Measurements from ENCODE around the gene MARK2. TPM values are rescaled to one million over a fixed set of nuclear protein-coding genes. Genes with fewer than 3 reads are reported as not detected.
A peak's percentile ranks its signal among the peaks of the same experiment; 100 is the strongest.

The MARK2 gene
- total RNA-seq, 4 donors from 2014 or later: 34.7 to 82.9 (median 72.1) TPM

DNA sequence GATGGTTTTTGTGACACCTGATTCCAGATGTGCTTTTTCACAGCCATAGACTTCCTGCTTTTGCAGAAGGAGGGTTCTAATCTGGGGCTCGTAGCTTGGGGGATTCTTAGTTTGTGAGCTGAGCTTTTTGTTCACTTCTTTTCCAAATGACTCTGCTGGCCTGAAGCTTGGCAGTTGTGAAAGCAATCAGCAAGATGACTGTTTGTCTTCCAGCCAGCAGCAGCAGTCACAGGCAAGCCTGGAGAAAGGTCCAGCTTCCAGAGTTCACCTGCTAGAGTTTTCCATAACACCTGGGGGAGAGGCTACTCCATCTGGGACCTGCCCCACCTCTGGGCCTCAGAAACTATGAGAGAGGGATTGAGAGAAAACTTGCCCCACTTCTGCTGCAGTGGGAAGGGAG, 4.1 kb downstream of the MARK2 start:
- Histone ChIP-seq H3K36me3 (peaks cover 0 to 13% (median 0%) of the 10 kb centered on the region in 3 donors), H3K4me3 (no peak overlapping the region), H3K4me1 (peaks cover 2 to 58% (median 9%) of the 10 kb centered on the region in 4 donors), H3K27me3 (no peaks in the 10 kb centered on the region), H3K9me3 (no peaks in the 10 kb centered on the region), H3K27ac (peak overlapping the region in 1 of 4 donors; percentile 27)
- no peak for DNase-seq
- TF ChIP-seq, protein P1, sequence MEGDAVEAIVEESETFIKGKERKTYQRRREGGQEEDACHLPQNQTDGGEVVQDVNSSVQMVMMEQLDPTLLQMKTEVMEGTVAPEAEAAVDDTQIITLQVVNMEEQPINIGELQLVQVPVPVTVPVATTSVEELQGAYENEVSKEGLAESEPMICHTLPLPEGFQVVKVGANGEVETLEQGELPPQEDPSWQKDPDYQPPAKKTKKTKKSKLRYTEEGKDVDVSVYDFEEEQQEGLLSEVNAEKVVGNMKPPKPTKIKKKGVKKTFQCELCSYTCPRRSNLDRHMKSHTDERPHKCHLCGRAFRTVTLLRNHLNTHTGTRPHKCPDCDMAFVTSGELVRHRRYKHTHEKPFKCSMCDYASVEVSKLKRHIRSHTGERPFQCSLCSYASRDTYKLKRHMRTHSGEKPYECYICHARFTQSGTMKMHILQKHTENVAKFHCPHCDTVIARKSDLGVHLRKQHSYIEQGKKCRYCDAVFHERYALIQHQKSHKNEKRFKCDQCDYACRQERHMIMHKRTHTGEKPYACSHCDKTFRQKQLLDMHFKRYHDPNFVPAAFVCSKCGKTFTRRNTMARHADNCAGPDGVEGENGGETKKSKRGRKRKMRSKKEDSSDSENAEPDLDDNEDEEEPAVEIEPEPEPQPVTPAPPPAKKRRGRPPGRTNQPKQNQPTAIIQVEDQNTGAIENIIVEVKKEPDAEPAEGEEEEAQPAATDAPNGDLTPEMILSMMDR (IDR thresholded peaks at IDR 0.05): no peak
- TF ChIP-seq POLR2A (IDR thresholded peaks at IDR 0.05): no peak

DNA sequence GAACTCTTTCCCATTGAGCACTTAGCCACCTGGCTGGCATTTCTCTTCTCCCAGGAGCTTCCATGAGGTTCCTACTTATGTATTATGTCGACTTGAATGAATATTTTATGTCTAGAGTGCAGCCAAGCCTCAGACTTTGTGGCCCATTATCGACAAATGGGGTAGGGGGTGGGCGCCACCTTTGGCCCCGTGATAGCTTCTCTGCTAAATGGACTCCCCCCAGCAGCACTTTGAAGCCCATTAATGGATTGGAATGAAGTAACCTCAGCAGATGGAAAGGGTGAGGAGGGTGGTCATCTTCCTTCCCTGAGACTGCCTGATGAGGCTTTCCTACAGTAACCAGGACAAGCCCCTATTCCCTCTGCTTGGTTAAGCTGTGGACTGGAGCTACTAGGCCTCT, 5.9 kb downstream of the MARK2 start:
- H3K4me3 ChIP-seq: no peak overlapping the region
- H3K4me1 ChIP-seq: peaks cover 0 to 56% (median 7%) of the 10 kb centered on the region in 4 donors
- no peaks in the 10 kb centered on the region for H3K27me3 ChIP-seq
- TF ChIP-seq, protein P1 (IDR thresholded peaks at IDR 0.05): no peak
- no peak for TF ChIP-seq POLR2A (IDR thresholded peaks at IDR 0.05)
- peaks cover 0 to 13% (median 0%) of the 10 kb centered on the region in 3 donors for H3K36me3 ChIP-seq
- H3K27ac ChIP-seq: peak overlapping the region in 1 of 4 donors; percentile 23
- H3K9me3 ChIP-seq: no peaks in the 10 kb centered on the region
- DNase-seq: no peak

DNA sequence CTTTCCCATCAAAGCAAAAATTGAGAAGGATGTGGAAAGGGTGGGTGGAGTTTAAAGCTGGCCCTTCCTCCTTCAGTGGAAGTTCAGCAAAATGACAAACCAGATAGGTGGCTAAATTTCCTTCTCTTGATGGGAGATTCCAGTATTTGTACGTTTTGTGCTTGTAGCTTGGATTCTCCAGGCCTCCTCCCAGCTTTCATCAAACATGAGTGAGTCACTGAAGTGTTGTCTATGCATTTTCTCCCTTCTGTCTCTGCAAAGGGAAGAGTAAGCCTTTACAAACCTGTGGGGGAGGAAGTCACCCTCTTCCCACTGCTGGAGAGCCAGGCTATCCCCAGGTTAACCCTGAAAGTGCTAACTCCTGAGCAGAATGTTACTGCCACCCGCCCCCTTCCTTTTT, 6.4 kb downstream of the MARK2 start:
- H3K27ac ChIP-seq: peak overlapping the region in 1 of 4 donors; percentile 23

DNA sequence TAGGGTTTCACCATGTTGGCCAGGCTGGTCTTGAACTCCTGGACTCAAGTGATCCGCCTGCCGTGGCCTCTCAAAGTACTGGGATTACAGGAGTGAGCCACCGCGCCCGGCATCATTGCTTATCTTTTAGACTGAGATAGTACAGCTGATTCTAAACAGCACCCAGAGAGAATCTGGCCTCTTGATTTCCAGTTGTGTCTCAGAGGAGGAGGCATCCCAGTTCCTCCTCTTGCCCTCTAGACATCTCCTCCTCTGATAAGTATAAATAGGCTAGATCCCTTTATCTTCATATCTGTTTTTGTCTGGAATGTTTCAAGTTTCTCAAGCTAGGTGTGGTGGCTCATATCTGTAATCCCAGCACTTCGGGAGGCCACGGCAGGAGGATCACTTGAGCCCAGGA, 7.0 kb downstream of the MARK2 start:
- DNase-seq: no peak
- Histone ChIP-seq H3K4me3 (no peak overlapping the region), H3K27ac (no peak overlapping the region), H3K4me1 (peaks cover 0 to 55% (median 6%) of the 10 kb centered on the region in 4 donors), H3K9me3 (no peaks in the 10 kb centered on the region), H3K27me3 (no peaks in the 10 kb centered on the region), H3K36me3 (peaks cover 0 to 13% (median 0%) of the 10 kb centered on the region in 3 donors)
- TF ChIP-seq, protein P1 (IDR thresholded peaks at IDR 0.05): no peak
- no peak for TF ChIP-seq POLR2A (IDR thresholded peaks at IDR 0.05)

More for the DNA sequence above, 6.4 kb downstream of the MARK2 start:
- TF ChIP-seq, protein P1 (IDR thresholded peaks at IDR 0.05): no peak
- no peak for TF ChIP-seq POLR2A (IDR thresholded peaks at IDR 0.05)
- Histone ChIP-seq H3K4me3 (no peak overlapping the region), H3K27me3 (no peaks in the 10 kb centered on the region), H3K4me1 (peaks cover 0 to 56% (median 7%) of the 10 kb centered on the region in 4 donors), H3K9me3 (no peaks in the 10 kb centered on the region), H3K36me3 (peaks cover 0 to 13% (median 0%) of the 10 kb centered on the region in 3 donors)
- no peak for DNase-seq

DNA sequence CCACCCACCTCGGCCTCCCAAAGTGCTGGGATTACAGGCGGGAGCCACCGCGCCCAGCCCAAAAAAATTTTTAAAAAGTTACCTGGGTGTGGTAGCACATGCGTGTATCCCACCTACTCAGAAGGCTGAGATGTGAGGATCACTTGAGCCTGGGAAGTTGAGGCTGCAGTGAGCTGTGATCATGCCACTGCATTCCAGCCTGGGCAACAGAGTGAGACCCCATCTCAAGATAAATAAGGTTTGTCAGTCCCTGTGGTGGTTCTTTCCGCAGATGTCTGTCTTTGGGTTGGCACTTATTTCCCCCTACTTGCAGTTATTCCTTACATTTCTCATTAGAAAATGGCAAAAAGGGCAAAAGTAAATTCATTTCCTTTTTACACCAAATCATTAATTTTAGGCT, 8.0 kb downstream of the MARK2 start:
- Histone ChIP-seq H3K27ac (peak overlapping the region in 1 of 4 donors; percentile 9), H3K4me3 (no peak overlapping the region), H3K27me3 (no peaks in the 10 kb centered on the region), H3K9me3 (no peaks in the 10 kb centered on the region), H3K4me1 (peaks cover 0 to 55% (median 6%) of the 10 kb centered on the region in 4 donors), H3K36me3 (peaks cover 0 to 9% (median 0%) of the 10 kb centered on the region in 3 donors)
- TF ChIP-seq, protein P1 (IDR thresholded peaks at IDR 0.05): no peak
- TF ChIP-seq POLR2A (IDR thresholded peaks at IDR 0.05): no peak
- DNase-seq: no peak

All from Peyer's patch (tissue), 4 donors.